Measurements from ENCODE around the gene NEK7. TPM values are rescaled to one million over a fixed set of nuclear protein-coding genes. Genes with fewer than 3 reads are reported as not detected.

NEK7 gene
- total RNA-seq, 8 experiments from 2014 or later: 16.5 to 184 (median 39.7) TPM

DNA sequence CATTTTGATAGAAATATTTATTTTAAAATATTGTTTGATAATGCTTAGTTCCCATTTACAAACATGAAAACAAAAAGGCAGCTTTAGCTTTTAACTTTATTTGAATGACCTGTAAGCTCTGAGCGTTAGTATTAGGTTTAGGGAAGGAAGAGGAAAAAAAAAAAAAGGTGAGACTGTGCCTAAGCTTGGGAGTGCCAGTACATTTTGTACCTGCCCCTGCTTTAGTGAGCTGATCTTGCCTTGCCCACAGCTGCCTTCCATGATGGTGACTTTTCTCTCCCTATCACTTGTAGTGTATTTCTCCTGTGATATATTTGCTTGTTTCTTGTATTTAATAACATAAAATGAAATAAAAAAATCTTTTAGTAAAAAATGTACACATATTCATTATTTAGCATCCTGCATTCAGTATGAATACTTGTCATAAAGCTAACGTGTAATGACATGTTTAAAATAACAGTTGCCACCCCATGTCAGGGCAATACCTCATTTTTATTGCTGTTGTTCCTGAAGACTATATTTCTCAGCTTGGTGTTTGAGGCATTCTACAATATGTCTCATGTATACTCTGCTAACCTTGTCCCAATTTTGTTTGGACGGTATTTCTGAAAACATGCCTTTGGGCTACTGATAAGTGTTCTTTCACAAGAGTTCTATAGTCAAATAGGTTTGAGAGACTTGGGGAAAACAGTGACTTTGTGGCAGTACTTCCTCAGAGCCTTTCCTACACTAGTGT, 76.3 kb downstream of the NEK7 start:
- Histone ChIP-seq H3K27ac (no peak overlapping the region), H3K4me3 (no peak overlapping the region), H3K4me1 (replicated peaks in 1 of 2) (peaks cover 3 to 26% of the 10 kb centered on the region in 2 donors)
- WGBS, 10 experiments: 59 to 94% (median 84%) methylated on average over 2 to 3 of the region's 3 CpGs
- ATAC-seq (replicated peaks in 6 of 8): no peak
- in situ Hi-C loops (cut with MboI; ENCODE audit: low pct_unique_long_range_greater_than_20kb in 2 of 9, low sequenced_read_pairs in 9 of 9, unreplicated experiment in 9 of 9): no loop called here

DNA sequence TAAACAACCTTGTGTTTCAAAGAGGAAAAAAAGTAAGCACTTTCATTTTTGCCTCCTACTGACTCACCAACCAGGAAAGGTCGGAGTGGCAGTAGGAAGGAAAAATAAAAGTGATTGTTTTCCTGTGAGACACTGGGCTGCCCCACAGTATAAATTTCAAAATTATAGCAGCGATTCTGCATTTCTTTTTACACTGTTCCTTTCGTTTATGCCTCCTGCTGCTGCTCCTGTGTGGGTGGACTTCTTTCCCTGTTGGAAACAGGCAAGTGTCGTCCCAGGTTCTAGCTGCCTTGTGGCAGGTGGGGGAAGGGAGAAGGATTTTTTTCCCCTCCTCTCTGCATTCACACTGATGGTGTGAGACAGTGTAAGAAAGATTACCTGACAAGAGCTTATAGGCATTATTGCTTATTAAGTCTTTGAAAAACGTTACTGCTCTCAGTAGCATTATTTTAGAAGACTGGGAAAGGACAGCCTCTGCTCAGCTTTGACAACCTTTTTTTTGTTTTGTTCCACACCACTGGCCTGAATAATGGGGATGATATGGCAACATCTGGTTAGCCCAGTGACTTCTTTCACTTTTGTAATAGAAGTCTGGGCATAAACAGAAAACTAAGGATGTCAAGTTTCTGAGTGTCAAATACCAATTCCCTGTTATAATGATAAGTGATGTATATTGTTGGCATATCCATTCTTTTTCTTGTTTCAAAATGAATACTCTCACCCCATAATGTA, 77.9 kb downstream of the NEK7 start:
- peak in 7 of 8 experiments; percentile 61 to 98 (median 71) for ATAC-seq (replicated peaks in 6 of 8)
- Histone ChIP-seq H3K4me1 (replicated peaks in 1 of 2) (peaks cover 3 to 26% of the 10 kb centered on the region in 2 donors), H3K27ac (peak overlapping the region; percentile 20 to 28), H3K4me3 (peak overlapping the region; percentile 2 to 28 (median 6))
- in situ Hi-C loops (cut with MboI; ENCODE audit: low pct_unique_long_range_greater_than_20kb in 2 of 9, low sequenced_read_pairs in 9 of 9, unreplicated experiment in 9 of 9): no loop called here
- 0 to 100% (median 28%) methylated on average over 2 to 5 of the region's 5 CpGs for WGBS, 10 experiments

DNA sequence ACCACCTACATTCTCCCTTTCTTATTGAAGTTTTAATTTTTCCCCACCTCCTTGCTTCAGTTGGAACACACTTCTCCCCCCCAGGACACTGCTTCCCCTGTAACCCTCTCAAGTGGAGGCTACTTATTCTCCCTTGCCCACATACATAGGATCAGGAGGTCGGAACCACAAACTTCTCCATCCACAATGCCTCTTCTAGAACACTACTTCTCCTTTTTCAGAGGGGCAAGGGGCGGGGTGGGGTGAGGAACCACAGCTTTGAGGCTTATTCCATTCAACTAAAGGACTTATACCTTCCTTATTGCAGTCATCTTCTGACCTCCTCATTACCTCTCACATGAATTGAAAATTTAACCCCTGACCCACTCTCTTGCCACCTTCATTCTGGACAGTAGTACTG, 81.3 kb downstream of the NEK7 start:
- Histone ChIP-seq H3K4me3 (no peak overlapping the region), H3K4me1 (replicated peaks in 1 of 2) (peaks cover 3 to 23% of the 10 kb centered on the region in 2 donors), H3K27ac (no peak overlapping the region)
- in situ Hi-C loops (cut with MboI; ENCODE audit: low pct_unique_long_range_greater_than_20kb in 2 of 9, low sequenced_read_pairs in 9 of 9, unreplicated experiment in 9 of 9): no loop called here
- 100% methylated on average over 1 to 2 of the region's 2 CpGs; no CpG with 5 or more reads in 5 of the 10 experiments for WGBS, 10 experiments
- ATAC-seq (replicated peaks in 6 of 8): no peak

DNA sequence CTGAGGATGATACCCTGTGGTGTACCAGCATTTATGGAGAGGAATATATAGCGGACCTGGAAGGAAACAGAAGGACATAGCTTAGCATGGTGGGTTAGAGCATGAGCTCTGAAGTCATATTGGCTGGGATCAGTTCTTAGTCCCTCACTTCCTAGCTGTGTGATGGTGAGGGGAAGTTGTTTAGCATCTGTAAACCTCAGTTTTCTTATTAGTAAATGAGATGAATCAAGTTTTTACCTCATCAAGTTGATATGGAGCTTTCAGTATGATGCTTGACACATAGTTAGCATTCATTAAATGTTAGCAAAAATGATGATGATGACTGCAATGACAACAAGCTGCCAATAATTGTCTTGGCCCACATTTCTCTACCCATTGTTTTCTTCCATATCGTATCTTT, 84.8 kb downstream of the NEK7 start:
- in situ Hi-C loops (cut with MboI; ENCODE audit: low pct_unique_long_range_greater_than_20kb in 2 of 9, low sequenced_read_pairs in 9 of 9, unreplicated experiment in 9 of 9): no loop called here
- H3K4me1 ChIP-seq (replicated peaks in 1 of 2): peaks cover 0 to 3% of the 10 kb centered on the region in 2 donors
- no peak for ATAC-seq (replicated peaks in 6 of 8)
- H3K4me3 ChIP-seq: no peak overlapping the region
- H3K27ac ChIP-seq: no peak overlapping the region
- 38 to 100% (median 74%) methylated on average over 1 to 2 of the region's 2 CpGs for WGBS, 10 experiments

DNA sequence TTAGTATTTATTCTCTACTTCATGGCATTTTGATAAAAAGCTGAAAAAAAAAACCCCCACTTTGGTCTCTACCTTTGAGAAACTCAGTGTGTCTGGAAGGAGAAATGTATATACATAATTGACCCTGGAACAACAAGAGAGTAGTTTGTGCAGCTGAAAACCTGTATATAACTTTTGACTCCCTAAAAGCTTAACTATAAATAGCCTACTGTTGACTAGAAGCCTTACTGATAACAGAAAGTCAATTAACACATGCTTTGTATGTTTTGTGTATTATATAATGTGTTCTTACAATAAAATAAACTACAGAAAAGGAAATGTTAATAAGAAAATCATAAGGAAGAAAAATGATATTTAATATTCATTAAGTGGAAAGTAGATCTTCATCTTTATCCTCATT, 88.0 kb downstream of the NEK7 start:
- no peak for ATAC-seq (replicated peaks in 6 of 8)
- in situ Hi-C loops (cut with MboI; ENCODE audit: low pct_unique_long_range_greater_than_20kb in 2 of 9, low sequenced_read_pairs in 9 of 9, unreplicated experiment in 9 of 9): no loop called here
- Histone ChIP-seq H3K27ac (no peak overlapping the region), H3K4me3 (no peak overlapping the region), H3K4me1 (replicated peaks in 1 of 2) (peaks cover 0 to 3% of the 10 kb centered on the region in 2 donors)

DNA sequence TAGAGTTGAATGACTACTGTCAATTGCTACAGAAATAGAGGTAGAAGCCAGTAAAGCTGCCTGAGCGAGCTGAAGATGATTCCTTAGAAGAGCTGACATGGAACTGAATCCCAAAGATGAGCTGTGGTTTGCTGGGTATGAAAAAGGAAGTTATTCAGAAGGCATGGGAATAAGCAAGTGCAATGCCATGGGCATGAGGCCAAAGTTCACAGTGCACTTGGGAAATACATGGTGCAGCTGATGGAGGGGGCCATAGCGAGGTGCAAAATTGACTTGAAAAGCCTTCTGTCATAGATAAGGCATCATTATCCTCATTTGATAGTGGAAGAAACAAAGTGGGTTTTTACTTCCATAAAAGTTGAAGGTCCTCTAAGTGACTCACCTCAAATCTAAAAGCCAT, 88.6 kb downstream of the NEK7 start:
- in situ Hi-C loops (cut with MboI; ENCODE audit: low pct_unique_long_range_greater_than_20kb in 2 of 9, low sequenced_read_pairs in 9 of 9, unreplicated experiment in 9 of 9): no loop called here
- no peak for ATAC-seq (replicated peaks in 6 of 8)
- Histone ChIP-seq H3K27ac (no peak overlapping the region), H3K4me1 (replicated peaks in 1 of 2) (peaks cover 0 to 3% of the 10 kb centered on the region in 2 donors), H3K4me3 (no peak overlapping the region)
- WGBS, 10 experiments: 80 to 100% (median 92%) methylated on average over 1 to 2 of the region's 2 CpGs

DNA sequence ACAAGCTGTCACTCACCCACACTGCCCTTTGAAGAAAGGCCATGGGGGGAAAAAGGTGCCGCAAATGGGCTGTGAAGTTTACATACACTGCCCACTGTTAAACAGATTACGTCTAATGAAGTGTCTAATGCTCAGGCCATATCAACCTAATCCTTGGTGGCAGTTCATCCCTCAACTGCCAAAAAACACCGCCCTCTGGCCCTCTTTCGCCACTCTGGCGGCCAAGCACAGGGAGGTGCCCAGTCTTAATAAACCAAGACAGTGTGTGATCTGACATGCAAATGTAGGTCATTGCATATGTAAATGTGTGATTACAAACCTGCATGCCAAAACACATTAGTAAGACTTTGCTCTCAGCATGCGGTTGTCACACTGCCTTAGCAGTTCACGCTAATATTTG, 89.5 kb downstream of the NEK7 start:
- peak in 4 of 8 experiments; percentile 26 to 100 (median 100) for ATAC-seq (replicated peaks in 6 of 8)
- Histone ChIP-seq H3K4me1 (replicated peaks in 1 of 2) (peaks cover 0 to 3% of the 10 kb centered on the region in 2 donors), H3K4me3 (no peak overlapping the region), H3K27ac (no peak overlapping the region)
- 0 to 100% (median 73%) methylated on average over 1 to 6 of the region's 7 CpGs; no CpG with 5 or more reads in 2 of the 10 experiments for WGBS, 10 experiments
- in situ Hi-C loops (cut with MboI; ENCODE audit: low pct_unique_long_range_greater_than_20kb in 2 of 9, low sequenced_read_pairs in 9 of 9, unreplicated experiment in 9 of 9): no loop called here

DNA sequence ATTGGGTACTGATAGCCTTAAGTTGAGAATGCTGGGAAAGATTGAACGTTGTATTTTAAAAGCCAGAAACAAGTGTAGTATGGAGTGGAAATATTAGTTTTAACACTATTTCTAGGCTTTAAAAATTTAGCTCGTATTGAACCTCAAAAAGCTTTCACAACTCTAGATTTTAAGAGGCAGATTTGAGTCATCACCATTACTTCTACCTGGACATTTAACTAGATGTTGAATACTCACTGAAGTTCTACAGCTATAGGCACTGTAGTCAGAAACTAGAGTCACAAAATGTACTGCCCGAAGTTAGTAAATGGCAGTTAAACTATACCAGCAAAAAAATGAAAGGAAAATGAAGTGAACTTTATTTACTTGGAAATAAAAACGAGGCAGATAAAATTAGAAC, 96.5 kb downstream of the NEK7 start:
- in situ Hi-C loops (cut with MboI; ENCODE audit: low pct_unique_long_range_greater_than_20kb in 2 of 9, low sequenced_read_pairs in 9 of 9, unreplicated experiment in 9 of 9): no loop called here
- no peak for ATAC-seq (replicated peaks in 6 of 8)
- Histone ChIP-seq H3K4me1 (replicated peaks in 1 of 2) (peaks cover 0 to 10% of the 10 kb centered on the region in 2 donors), H3K27ac (no peak overlapping the region), H3K4me3 (no peak overlapping the region)
- WGBS, 10 experiments: 39 to 99% (median 87%) methylated on average over 1 to 4 of the region's 4 CpGs

DNA sequence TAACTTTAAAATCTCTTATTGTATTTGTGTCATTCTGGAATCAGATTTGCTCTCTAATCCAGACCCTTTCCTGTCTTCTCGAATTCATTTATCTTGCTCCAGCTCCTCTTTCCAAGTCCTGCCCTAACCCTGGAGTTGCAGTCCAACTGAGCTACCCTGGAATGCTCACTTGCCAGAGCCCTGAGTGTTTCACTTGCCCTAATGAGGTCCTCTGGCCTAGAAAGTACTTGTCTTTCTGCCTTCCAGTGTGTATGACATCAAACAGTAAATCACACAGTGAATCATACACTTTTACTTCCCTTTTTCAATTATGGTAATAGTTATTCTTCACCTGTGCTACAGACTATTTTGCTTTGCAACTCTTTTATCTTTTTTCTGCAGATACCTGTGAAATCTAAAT, 96.9 kb downstream of the NEK7 start:
- in situ Hi-C loops (cut with MboI; ENCODE audit: low pct_unique_long_range_greater_than_20kb in 2 of 9, low sequenced_read_pairs in 9 of 9, unreplicated experiment in 9 of 9): no loop called here
- Histone ChIP-seq H3K4me1 (replicated peaks in 1 of 2) (peaks cover 0 to 10% of the 10 kb centered on the region in 2 donors), H3K4me3 (no peak overlapping the region), H3K27ac (no peak overlapping the region)
- WGBS, 10 experiments: 0 to 100% (median 77%) methylated on average over 1 of the region's 1 CpG; no CpG with 5 or more reads in 2 of the 10 experiments
- ATAC-seq (replicated peaks in 6 of 8): peak in 5 of 8 experiments; percentile 21 to 53 (median 44)

DNA sequence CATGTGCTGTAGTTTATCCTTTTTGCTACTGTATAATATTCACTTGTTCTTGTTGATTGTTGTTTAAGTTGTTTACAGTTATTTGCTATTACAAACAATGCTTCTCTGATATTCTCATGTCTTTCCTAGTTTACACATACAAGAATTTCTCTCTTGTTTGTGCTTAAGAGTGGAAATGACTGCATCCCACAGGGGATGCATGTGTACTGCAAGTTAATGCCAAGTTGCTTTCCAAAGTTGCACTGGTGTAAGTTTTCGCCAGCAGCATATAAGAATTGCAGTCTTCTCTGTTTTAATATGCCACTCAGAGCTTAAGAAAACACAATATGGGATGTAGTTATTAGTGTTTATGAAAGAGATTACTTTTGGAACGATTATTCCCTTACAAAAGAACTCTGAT, 97.7 kb downstream of the NEK7 start:
- no peak overlapping the region for H3K4me3 ChIP-seq
- peaks cover 0 to 13% of the 10 kb centered on the region in 2 donors for H3K4me1 ChIP-seq (replicated peaks in 1 of 2)
- 50 to 100% (median 92%) methylated on average over 1 to 2 of the region's 2 CpGs; no CpG with 5 or more reads in 2 of the 10 experiments for WGBS, 10 experiments
- in situ Hi-C loops (cut with MboI; ENCODE audit: low pct_unique_long_range_greater_than_20kb in 2 of 9, low sequenced_read_pairs in 9 of 9, unreplicated experiment in 9 of 9): no loop called here
- no peak overlapping the region for H3K27ac ChIP-seq
- ATAC-seq (replicated peaks in 6 of 8): no peak

DNA sequence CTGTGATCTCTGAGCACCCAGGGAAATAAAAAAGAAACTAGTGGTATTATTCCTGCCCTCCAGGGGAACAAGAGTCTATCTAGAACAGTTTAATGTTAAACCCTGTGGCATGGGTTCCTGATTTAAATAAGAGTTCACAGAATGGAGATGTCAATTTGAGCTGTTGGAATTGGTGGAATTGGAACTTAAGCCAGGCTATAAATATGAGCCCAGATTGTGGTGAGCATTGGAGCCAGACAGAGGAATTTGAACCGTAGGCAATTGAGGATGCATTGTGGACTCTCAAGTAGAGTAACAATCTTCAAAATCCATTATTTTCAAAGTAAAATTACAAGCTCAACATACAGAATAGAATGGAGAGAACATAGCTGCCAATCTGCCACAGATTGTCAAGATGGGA, 98.2 kb downstream of the NEK7 start:
- in situ Hi-C loops (cut with MboI; ENCODE audit: low pct_unique_long_range_greater_than_20kb in 2 of 9, low sequenced_read_pairs in 9 of 9, unreplicated experiment in 9 of 9): no loop called here
- no peak overlapping the region for H3K27ac ChIP-seq
- H3K4me3 ChIP-seq: no peak overlapping the region
- ATAC-seq (replicated peaks in 6 of 8): no peak
- peaks cover 3 to 17% of the 10 kb centered on the region in 2 donors for H3K4me1 ChIP-seq (replicated peaks in 1 of 2)
- WGBS, 10 experiments: 70 to 100% (median 86%) methylated on average over 1 of the region's 1 CpG; no CpG with 5 or more reads in 5 of the 10 experiments

DNA sequence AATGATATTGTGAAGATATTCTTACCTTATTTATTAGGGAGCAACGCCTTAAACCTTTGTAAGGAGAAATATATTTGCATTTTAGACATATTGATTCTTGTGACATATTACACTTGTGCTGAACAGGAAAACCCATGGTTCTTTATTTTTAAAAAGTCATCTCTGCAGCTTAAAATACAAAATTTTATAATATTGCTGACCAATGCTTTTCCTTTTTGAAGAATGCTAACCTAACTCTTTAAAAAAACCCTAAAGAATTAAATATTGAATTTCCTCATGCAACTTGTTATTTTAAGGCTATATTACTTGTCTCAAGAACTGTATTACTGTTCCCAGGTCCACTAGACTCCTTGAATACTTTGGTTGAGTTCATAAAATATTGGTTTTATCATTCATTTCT, 99.0 kb downstream of the NEK7 start:
- 75 to 100% (median 81%) methylated on average over 1 of the region's 1 CpG; no CpG with 5 or more reads in 1 of the 10 experiments for WGBS, 10 experiments
- ATAC-seq (replicated peaks in 6 of 8): no peak
- Histone ChIP-seq H3K27ac (no peak overlapping the region), H3K4me3 (no peak overlapping the region), H3K4me1 (replicated peaks in 1 of 2) (peaks cover 3 to 21% of the 10 kb centered on the region in 2 donors)
- in situ Hi-C loops (cut with MboI; ENCODE audit: low pct_unique_long_range_greater_than_20kb in 2 of 9, low sequenced_read_pairs in 9 of 9, unreplicated experiment in 9 of 9): no loop called here

DNA sequence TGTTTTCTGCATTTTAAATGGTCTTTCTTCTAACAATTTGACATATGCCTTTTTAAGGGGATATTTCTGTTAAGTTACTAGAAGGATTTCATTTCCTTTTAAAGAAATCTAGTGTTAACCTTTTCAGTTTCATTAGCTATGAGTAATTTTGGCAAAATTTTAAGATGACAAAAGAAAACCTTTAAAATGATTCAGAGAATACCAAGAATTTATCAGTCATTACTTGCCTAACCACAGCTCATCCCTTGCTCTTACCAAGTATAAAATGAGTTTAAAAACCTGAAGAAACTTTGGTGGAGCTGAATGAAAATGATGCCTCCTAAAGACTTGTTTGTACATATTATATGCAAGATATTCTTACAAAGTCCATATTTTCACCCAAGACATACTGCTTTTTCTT, 101.7 kb downstream of the NEK7 start:
- Histone ChIP-seq H3K27ac (no peak overlapping the region), H3K4me3 (no peak overlapping the region), H3K4me1 (replicated peaks in 1 of 2) (peaks cover 3 to 21% of the 10 kb centered on the region in 2 donors)
- in situ Hi-C loops (cut with MboI; ENCODE audit: low pct_unique_long_range_greater_than_20kb in 2 of 9, low sequenced_read_pairs in 9 of 9, unreplicated experiment in 9 of 9): no loop called here
- ATAC-seq (replicated peaks in 6 of 8): peak in 2 of 8 experiments; percentile 34 to 42

Measured in motor neuron (in vitro differentiated cells).